Mesenchymal stem cell (in vitro differentiated cells and primary cell): ENCODE data around the gene NHLRC4.

Source experiments
- DNase-seq: peaks from one replicate; pipeline ENCODE4 v3.0.0-alpha.2; 2013
- H2AFZ ChIP-seq: one replicate; pipeline ENCODE4 v1.6.1; 2013; ENCODE audit warnings: low read depth, mild to moderate bottlenecking, control low read depth, inconsistent platforms, low read length, moderate library complexity
- H2AK5ac ChIP-seq: 2 replicates; pipeline ENCODE4 v1.6.1; 2013; ENCODE audit warnings: low read length, moderate library complexity, mild to moderate bottlenecking, inconsistent platforms; ENCODE audit not compliant: severe bottlenecking
- H2BK120ac ChIP-seq: one replicate; pipeline ENCODE4 v1.6.1; 2013; ENCODE audit warnings: low read depth, mild to moderate bottlenecking, inconsistent platforms, low read length, moderate library complexity
- H2BK12ac ChIP-seq, 2 experiments: one replicate each; pipeline ENCODE4 v1.6.1; 2013; ENCODE audit warnings: inconsistent platforms in 2 of 2, low read length in 2 of 2, mild to moderate bottlenecking in 2 of 2, moderate library complexity in 2 of 2, control low read depth in 1 of 2
- H2BK15ac ChIP-seq: one replicate; pipeline ENCODE4 v1.6.1; 2013; ENCODE audit warnings: mild to moderate bottlenecking, low read depth, inconsistent platforms; ENCODE audit not compliant: poor library complexity, severe bottlenecking
- H2BK5ac ChIP-seq: 2 replicates; pipeline ENCODE4 v1.6.1; 2013; ENCODE audit warnings: low read depth, mild to moderate bottlenecking, low read length, control low read depth, inconsistent platforms; ENCODE audit not compliant: poor library complexity, severe bottlenecking
- H3K14ac ChIP-seq, 2 experiments: one replicate each; pipeline ENCODE4 v1.6.1; 2013; ENCODE audit warnings: inconsistent platforms in 2 of 2, low read length in 2 of 2, control low read depth in 1 of 2, mild to moderate bottlenecking in 1 of 2, moderate library complexity in 1 of 2
- H3K18ac ChIP-seq, 2 experiments: one replicate each; pipeline ENCODE4 v1.6.1; 2013; ENCODE audit warnings: inconsistent platforms in 2 of 2, low read length in 2 of 2, control low read depth in 1 of 2, low read depth in 1 of 2, mild to moderate bottlenecking in 1 of 2
- H3K23ac ChIP-seq, 2 experiments: one replicate each; pipeline ENCODE4 v1.6.1; 2013; ENCODE audit warnings: inconsistent platforms in 2 of 2, low read length in 2 of 2, mild to moderate bottlenecking in 2 of 2, moderate library complexity in 2 of 2, control low read depth in 1 of 2
- H3K27ac ChIP-seq: 2 replicates; pipeline ENCODE4 v1.5.1; 2013; ENCODE audit warnings: mild to moderate bottlenecking, moderate library complexity, low read length, control low read depth, inconsistent platforms; ENCODE audit not compliant: poor library complexity, severe bottlenecking
- H3K27me3 ChIP-seq, 2 experiments: 2 replicates each; pipeline versions ENCODE4 v1.6.1 to v1.7.0; 2013; ENCODE audit warnings: low read length in 2 of 2, mild to moderate bottlenecking in 2 of 2, moderate library complexity in 2 of 2, control low read depth in 1 of 2, inconsistent platforms in 1 of 2; ENCODE audit not compliant: control insufficient read depth in 1 of 2, insufficient read depth in 1 of 2
- H3K36me3 ChIP-seq, 2 experiments: 2 replicates each; pipeline versions ENCODE4 v1.6.1 to v1.7.0; 2013; ENCODE audit warnings: low read length in 2 of 2, control low read depth in 1 of 2, inconsistent platforms in 1 of 2, low read depth in 1 of 2, mild to moderate bottlenecking in 1 of 2; ENCODE audit not compliant: insufficient read depth in 2 of 2, control insufficient read depth in 1 of 2
- H3K4ac ChIP-seq, 2 experiments: one replicate each; pipeline ENCODE4 v1.6.1; 2013; ENCODE audit warnings: inconsistent platforms in 2 of 2, low read length in 2 of 2, mild to moderate bottlenecking in 2 of 2, moderate library complexity in 2 of 2, control low read depth in 1 of 2, low read depth in 1 of 2
- H3K4me1 ChIP-seq: 2 replicates; pipeline ENCODE4 v1.6.1; 2013; ENCODE audit warnings: low read depth, low read length, control low read depth; ENCODE audit not compliant: control insufficient read depth, insufficient read depth
- H3K4me2 ChIP-seq: 2 replicates; pipeline ENCODE4 v1.6.1; 2013; ENCODE audit warnings: low read length, mild to moderate bottlenecking, inconsistent platforms; ENCODE audit not compliant: poor library complexity, severe bottlenecking
- H3K4me3 ChIP-seq, 2 experiments: 2 replicates each; pipeline versions ENCODE4 v1.5.1 to v1.7.0; 2013; ENCODE audit warnings: low read length in 2 of 2, mild to moderate bottlenecking in 2 of 2, control low read depth in 1 of 2, low read depth in 1 of 2; ENCODE audit not compliant: insufficient read depth in 1 of 2
- H3K79me1 ChIP-seq: replicated peaks from 2 replicates; pipeline ENCODE4 v1.6.1; 2013; ENCODE audit warnings: mild to moderate bottlenecking, control low read depth, low read length, inconsistent platforms; ENCODE audit not compliant: poor library complexity, severe bottlenecking
- H3K9ac ChIP-seq: 2 replicates; pipeline ENCODE4 v1.7.0; 2013; ENCODE audit warnings: mild to moderate bottlenecking, low read length, moderate library complexity
- H3K9me3 ChIP-seq: 2 replicates; pipeline ENCODE4 v1.7.0; 2013; ENCODE audit warnings: mild to moderate bottlenecking, low read length; ENCODE audit not compliant: control insufficient read depth
- H4K8ac ChIP-seq: one replicate; pipeline ENCODE4 v1.6.1; 2013; ENCODE audit warnings: inconsistent platforms, mild to moderate bottlenecking, low read length, moderate library complexity
- H4K91ac ChIP-seq: one replicate; pipeline ENCODE4 v1.6.1; 2013; ENCODE audit warnings: mild to moderate bottlenecking, low read length, inconsistent platforms
- WGBS: methylation state at CpG from one replicate; pipeline ENCODE4 v1.1.7; 2013; ENCODE audit warnings: mixed read lengths; 5-methylcytosine and 5-hydroxymethylcytosine counted together

The NHLRC4 gene

DNA sequence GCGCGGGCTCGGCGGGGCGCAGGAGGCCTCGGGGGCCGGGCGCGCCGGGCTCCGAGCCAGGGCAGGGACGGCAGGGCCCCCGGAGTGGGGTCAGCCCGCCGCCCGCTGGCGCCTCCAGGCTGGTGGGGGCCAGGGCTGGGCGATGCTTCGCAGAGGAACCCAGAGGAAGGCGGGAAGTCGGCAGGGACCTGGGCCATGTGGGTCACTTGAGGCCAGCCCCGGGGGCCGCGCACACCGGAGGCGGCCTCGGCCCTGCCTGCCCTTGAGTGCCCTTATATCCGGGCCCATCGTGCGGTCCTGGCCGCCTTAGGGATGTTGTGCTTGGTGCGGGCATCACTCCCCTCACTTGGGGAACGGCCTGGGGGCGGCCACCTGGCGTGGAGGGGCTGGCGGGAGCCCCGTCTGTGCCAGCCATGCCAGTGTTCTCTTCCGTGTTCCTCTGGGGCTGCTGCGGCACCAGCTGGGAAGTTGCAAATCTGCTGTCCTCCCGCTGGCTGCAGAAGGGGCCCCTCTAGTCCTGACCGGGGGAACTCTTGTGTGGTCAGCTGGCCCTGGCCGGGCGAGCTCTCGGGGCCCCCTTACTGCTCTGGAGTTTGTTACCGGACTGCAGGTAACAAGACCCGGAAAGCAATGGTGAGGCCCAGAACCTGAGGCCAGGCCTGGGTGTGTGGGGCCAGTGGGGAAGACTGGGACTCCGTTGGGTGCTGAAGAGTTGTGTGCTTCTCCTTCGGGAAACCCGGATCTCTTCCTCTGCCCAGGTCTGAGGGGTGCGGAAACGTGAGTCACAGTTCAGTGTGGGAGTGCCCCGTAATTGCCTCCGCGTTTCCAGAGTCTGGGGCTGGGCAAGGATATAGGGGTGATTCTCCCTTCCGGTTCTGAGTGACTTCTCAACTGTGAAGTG, 38.4 kb upstream of the NHLRC4 start:
- Histone ChIP-seq H4K91ac (peak overlapping the region; percentile 80), H2BK12ac (peak overlapping the region; percentile 74 to 79), H2BK15ac (peak overlapping the region; percentile 52), H3K9me3 (no peaks in the 10 kb centered on the region), H3K4me1 (peaks cover 56% of the 10 kb centered on the region), H2AFZ (peak overlapping the region; percentile 63), H2AK5ac (no peak overlapping the region), H3K36me3 (peaks cover 13 to 38% of the 10 kb centered on the region in 2 experiments), H3K4ac (peak overlapping the region; percentile 83 to 86), H3K9ac (peak overlapping the region; percentile 91), H3K27me3 (no peaks in the 10 kb centered on the region), H3K27ac (peak overlapping the region; percentile 86), H2BK120ac (peak overlapping the region; percentile 36), H3K4me2 (peak overlapping the region; percentile 92), H3K23ac (peak overlapping the region; percentile 20 to 63), H4K8ac (peak overlapping the region; percentile 49), H3K14ac (peak overlapping the region in 1 of 2 experiments; percentile 94), H3K4me3 (peak overlapping the region; percentile 76 to 87), H3K79me1 (peaks cover 7% of the 10 kb centered on the region), H2BK5ac (peak overlapping the region; percentile 15), H3K18ac (peak overlapping the region; percentile 93 to 94)
- WGBS, result 1% methylated on average over 42 of the region's 55 CpGs
- peak; percentile 75 for DNase-seq

DNA sequence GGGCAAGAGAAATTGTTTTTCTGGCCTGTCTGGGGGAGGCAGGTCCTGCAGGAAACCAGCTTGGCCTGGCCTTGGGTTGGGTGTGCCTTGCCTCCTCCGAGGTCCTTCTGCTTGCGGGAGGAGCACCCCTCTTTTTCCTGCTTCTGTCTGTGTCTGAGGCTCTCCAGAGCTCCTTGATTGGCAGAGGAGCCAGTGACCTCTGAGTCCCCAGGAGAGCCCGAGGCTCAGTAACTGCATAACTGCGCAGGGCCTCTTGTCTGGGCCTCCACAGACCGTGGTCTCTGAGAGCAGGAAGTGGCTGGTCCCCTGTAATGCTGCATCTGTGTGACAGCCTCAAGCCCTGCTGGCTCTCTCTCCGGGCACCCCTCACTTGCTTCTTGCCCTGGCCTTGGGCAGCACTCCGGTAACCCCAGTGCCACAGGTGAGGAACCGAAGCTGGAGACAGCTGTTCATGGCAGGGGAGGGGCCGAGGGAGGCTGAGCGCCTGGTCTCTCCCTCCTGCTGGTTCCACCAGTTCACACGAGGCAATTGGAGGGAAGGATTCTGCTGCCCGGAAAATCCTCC, 37.7 kb upstream of the NHLRC4 start:
- DNase-seq, result no peak
- H2BK15ac ChIP-seq, result no peak overlapping the region
- peak overlapping the region in 1 of 2 experiments; percentile 1 for H2BK12ac ChIP-seq
- peaks cover 61% of the 10 kb centered on the region for H3K4me1 ChIP-seq
- H3K9ac ChIP-seq, result peak overlapping the region; percentile 91
- H2AK5ac ChIP-seq, result no peak overlapping the region
- peak overlapping the region; percentile 74 for H4K8ac ChIP-seq
- H4K91ac ChIP-seq, result no peak overlapping the region
- H3K27me3 ChIP-seq, result no peaks in the 10 kb centered on the region
- H2BK5ac ChIP-seq, result no peak overlapping the region
- no peak overlapping the region for H3K23ac ChIP-seq
- H3K18ac ChIP-seq, result peak overlapping the region in 1 of 2 experiments; percentile 40
- WGBS, result 65% methylated on average over 12 of the region's 12 CpGs
- H2BK120ac ChIP-seq, result no peak overlapping the region
- H3K79me1 ChIP-seq, result peaks cover 6% of the 10 kb centered on the region
- H3K27ac ChIP-seq, result peak overlapping the region; percentile 86
- no peaks in the 10 kb centered on the region for H3K9me3 ChIP-seq
- H3K4me3 ChIP-seq, result peak overlapping the region; percentile 76 to 87
- peak overlapping the region; percentile 92 for H3K4me2 ChIP-seq
- H3K4ac ChIP-seq, result peak overlapping the region; percentile 57 to 86
- H3K36me3 ChIP-seq, result peaks cover 13 to 36% of the 10 kb centered on the region in 2 experiments
- H2AFZ ChIP-seq, result no peak overlapping the region
- H3K14ac ChIP-seq, result no peak overlapping the region

- H3K27ac ChIP-seq, result no peak overlapping the region
- peak overlapping the region in 1 of 2 experiments; percentile 87 for H3K4me3 ChIP-seq
- no peak overlapping the region for H4K8ac ChIP-seq
- no peaks in the 10 kb centered on the region for H3K27me3 ChIP-seq
- no peak overlapping the region for H3K18ac ChIP-seq
- H3K4ac ChIP-seq, result peak overlapping the region in 1 of 2 experiments; percentile 69
- H2BK15ac ChIP-seq, result no peak overlapping the region
- no peak overlapping the region for H3K4me2 ChIP-seq
- no peak overlapping the region for H3K23ac ChIP-seq
- no peak overlapping the region for H2BK120ac ChIP-seq
- no peaks in the 10 kb centered on the region for H3K9me3 ChIP-seq
- H2BK5ac ChIP-seq, result no peak overlapping the region
- no peak overlapping the region for H2AFZ ChIP-seq
- H3K9ac ChIP-seq, result peak overlapping the region; percentile 91
- peaks cover 62% of the 10 kb centered on the region for H3K4me1 ChIP-seq
- H3K36me3 ChIP-seq, result peaks cover 10 to 37% of the 10 kb centered on the region in 2 experiments
- H4K91ac ChIP-seq, result no peak overlapping the region
- 95% methylated on average over 23 of the region's 23 CpGs for WGBS
- no peak for DNase-seq
- H2AK5ac ChIP-seq, result no peak overlapping the region
- peaks cover 7% of the 10 kb centered on the region for H3K79me1 ChIP-seq
- peak overlapping the region in 1 of 2 experiments; percentile 35 for H3K14ac ChIP-seq
- peak overlapping the region in 1 of 2 experiments; percentile 17 for H2BK12ac ChIP-seq
These were observed 36.5 kb upstream of the NHLRC4 start for GRCh38 chr16:530111-530817.
